Measurements from ENCODE around the gene PCNP. TPM values are rescaled to one million over a fixed set of nuclear protein-coding genes. Genes with fewer than 3 reads are reported as not detected.
A peak's percentile ranks its signal among the peaks of the same experiment; 100 is the strongest.

The PCNP gene
- total and polyA plus RNA-seq, 9 of the 15 experiments (the other 6 are each of a cell fraction or from before 2014, with no cell fraction given): 54.3 to 170 (median 150) TPM

DNA sequence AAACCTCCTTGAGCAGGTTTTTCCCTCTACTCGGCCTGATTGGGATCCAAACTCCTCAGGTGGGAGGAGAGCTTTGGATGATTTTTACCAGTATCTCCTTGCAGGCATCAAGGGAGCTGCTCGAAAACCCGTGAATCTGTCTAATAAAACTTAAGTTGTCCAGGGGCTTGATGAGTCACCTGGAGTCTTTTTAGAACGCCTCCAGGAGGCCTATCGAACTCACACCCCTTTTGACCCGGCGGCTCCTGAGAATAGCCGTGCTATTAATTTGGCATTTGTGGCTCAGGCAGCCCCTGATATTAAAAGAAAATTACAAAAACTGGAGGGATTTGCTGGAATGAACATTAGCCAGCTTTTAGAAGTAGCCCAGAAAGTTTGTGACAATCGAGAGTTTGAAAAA lies 61.4 kb downstream of the PCNP start:
- peak overlapping the region; percentile 72 for H3K27ac ChIP-seq (ENCODE audit: extremely low read depth, low read depth, low read length)
- FAIRE-seq (no peak), DNase-seq (ENCODE audit: extremely low read depth in 1 of 4, low spot score in 3 of 4) (peak in 3 of 4 experiments; percentile 48 to 52 (median 51)), ATAC-seq (no peak)
- H3K4me2 ChIP-seq (ENCODE audit: insufficient read depth, low read length): peak overlapping the region; percentile 93
- TF ChIP-seq JUND (IDR thresholded peaks at IDR 0.05; ENCODE audit: borderline replicate concordance, low read depth, low read length) (peak; percentile 65), JUND (tag; IDR thresholded peaks at IDR 0.05; ENCODE audit: borderline replicate concordance, low read depth, low read length) (peak; percentile 11; the same call in 1 of the 3 replicates), MYNN (IDR thresholded peaks at IDR 0.05) (peak; percentile 77), MYNN (CRISPR knock-in tag; IDR thresholded peaks at IDR 0.05) (no peak), MTA3 (IDR thresholded peaks at IDR 0.05; ENCODE audit: borderline replicate concordance) (0 out of 2 replicates have a peak, but pooled peaks have one; percentile 0), ZNF146 (CRISPR knock-in tag; IDR thresholded peaks at IDR 0.05; ENCODE audit: unreplicated experiment) (no peak), ATF3 (IDR thresholded peaks at IDR 0.05) (peak; percentile 73), ATF3 (CRISPR knock-in tag; conservative IDR thresholded peaks at IDR 0.05) (no peak), POLR3G (IDR thresholded peaks at IDR 0.05; ENCODE audit: extremely low read depth, insufficient read length, insufficient replicate concordance) (no peak), RBBP5 (IDR thresholded peaks at IDR 0.05; ENCODE audit: borderline replicate concordance, insufficient read depth, low read length, poor library complexity, severe bottlenecking) (peak; percentile 11), BRF1 (IDR thresholded peaks at IDR 0.05; ENCODE audit: borderline replicate concordance, extremely low read depth, insufficient read length) (no peak), ZFX (CRISPR knock-in tag; IDR thresholded peaks at IDR 0.05) (peak; percentile 35), FOSL1 (tag; conservative IDR thresholded peaks at IDR 0.05) (peak; percentile 76), GMEB1 (CRISPR knock-in tag; IDR thresholded peaks at IDR 0.05) (no peak), CBFA2T2 (conservative IDR thresholded peaks at IDR 0.05) (no peak), GTF2E2 (tag; IDR thresholded peaks at IDR 0.05) (peak; percentile 66; the same call in 1 of the 2 replicates)
- TF ChIP-seq, protein P1, sequence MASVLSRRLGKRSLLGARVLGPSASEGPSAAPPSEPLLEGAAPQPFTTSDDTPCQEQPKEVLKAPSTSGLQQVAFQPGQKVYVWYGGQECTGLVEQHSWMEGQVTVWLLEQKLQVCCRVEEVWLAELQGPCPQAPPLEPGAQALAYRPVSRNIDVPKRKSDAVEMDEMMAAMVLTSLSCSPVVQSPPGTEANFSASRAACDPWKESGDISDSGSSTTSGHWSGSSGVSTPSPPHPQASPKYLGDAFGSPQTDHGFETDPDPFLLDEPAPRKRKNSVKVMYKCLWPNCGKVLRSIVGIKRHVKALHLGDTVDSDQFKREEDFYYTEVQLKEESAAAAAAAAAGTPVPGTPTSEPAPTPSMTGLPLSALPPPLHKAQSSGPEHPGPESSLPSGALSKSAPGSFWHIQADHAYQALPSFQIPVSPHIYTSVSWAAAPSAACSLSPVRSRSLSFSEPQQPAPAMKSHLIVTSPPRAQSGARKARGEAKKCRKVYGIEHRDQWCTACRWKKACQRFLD (CRISPR knock-in tag; IDR thresholded peaks at IDR 0.05): 0 out of 2 replicates have a peak, but pooled peaks have one; percentile 23
- intact Hi-C loops (cut with micrococcal nuclease) (loop anchor here (5.0 to 10.0 kb wide), 2 partner anchors 123 to 261 kb away; partner anchors contain the start of gene SENP7), in situ Hi-C loops (cut with MboI) (no loop called here)
- H3K27me3 ChIP-seq (ENCODE audit: control insufficient read depth in 2 of 2, insufficient read depth in 2 of 2, low read length in 2 of 2): no peaks in the 10 kb centered on the region
- H4K20me1 ChIP-seq (replicated peaks; ENCODE audit: control insufficient read depth, insufficient read depth, low read length): no peaks in the 10 kb centered on the region
- peak overlapping the region; percentile 63 for H3K4me3 ChIP-seq
- H3K36me3 ChIP-seq (ENCODE audit: control insufficient read depth, insufficient read depth, low read length): peaks cover 61% of the 10 kb centered on the region
- WGBS (ENCODE audit: insufficient coverage, low coverage, missing lambda C conversion rate): 1% methylated on average over 9 of the region's 9 CpGs
- no peak overlapping the region; the same call in 1 of the 2 replicates for H2AFZ ChIP-seq (ENCODE audit: low read depth, low read length)
- no peaks in the 10 kb centered on the region for H3K9me1 ChIP-seq (ENCODE audit: control insufficient read depth, insufficient read depth, low read length)
- CTCF ChIA-PET (ENCODE audit: low intra/inter-chr PET ratio): interaction anchor here (2.8 kb wide), 1 partner anchor 62 kb away, joined by 9 read pairs; the partner anchor contains the start of gene PCNP
- peaks cover 100% of the 10 kb centered on the region for H3K79me2 ChIP-seq (ENCODE audit: control insufficient read depth, insufficient read depth, low read length)
- peaks cover 5 to 6% of the 10 kb centered on the region in 2 experiments; a peak in 3 of 5 replicates for H3K4me1 ChIP-seq (replicated peaks in 1 of 2; ENCODE audit: control insufficient read depth in 2 of 2, insufficient read depth in 2 of 2, low read length in 2 of 2)
- peak overlapping the region; percentile 87 to 89; a peak in 3 of 4 replicates for H3K9ac ChIP-seq (ENCODE audit: insufficient read depth in 1 of 2, low read depth in 2 of 2, low read length in 2 of 2)
- H3K9me3 ChIP-seq (replicated peaks; ENCODE audit: control insufficient read depth, insufficient read depth, low read depth, low read length): no peaks in the 10 kb centered on the region
- POLR2A ChIA-PET: interaction anchor here (0.7 to 1.1 kb wide), 2 partner anchors 62 to 68 kb away, joined by 3 to 4 read pairs; no protein-coding TSS in a partner anchor
- BruUV-seq (replicated peaks): no TSS peak

Data from K562 (cell line).